Mucosa of stomach (tissue), 1 donor: Measurements from ENCODE around the gene ROBO2.

Experiments
- H3K27me3 ChIP-seq: one replicate; pipeline ENCODE4 v1.7.0; 2013; ENCODE audit warnings: mild to moderate bottlenecking, low read length; ENCODE audit not compliant: control insufficient read depth, insufficient read depth
- H3K36me3 ChIP-seq: one replicate; pipeline ENCODE4 v1.7.0; 2013; ENCODE audit warnings: low read length; ENCODE audit not compliant: control insufficient read depth, insufficient read depth
- H3K4me1 ChIP-seq: one replicate; pipeline ENCODE4 v1.7.0; 2013; ENCODE audit warnings: mild to moderate bottlenecking, low read length; ENCODE audit not compliant: control insufficient read depth, insufficient read depth
- H3K4me3 ChIP-seq: one replicate; pipeline ENCODE4 v1.7.0; 2013; ENCODE audit warnings: low read length
- H3K9ac ChIP-seq: one replicate; pipeline ENCODE4 v1.7.0; 2013; ENCODE audit warnings: mild to moderate bottlenecking, low read length, moderate library complexity
- H3K9me3 ChIP-seq: one replicate; pipeline ENCODE4 v1.7.0; 2013; ENCODE audit warnings: mild to moderate bottlenecking, low read length, moderate library complexity; ENCODE audit not compliant: control insufficient read depth
- donor health status: Pancreatic carcinoma.

ROBO2 gene

DNA sequence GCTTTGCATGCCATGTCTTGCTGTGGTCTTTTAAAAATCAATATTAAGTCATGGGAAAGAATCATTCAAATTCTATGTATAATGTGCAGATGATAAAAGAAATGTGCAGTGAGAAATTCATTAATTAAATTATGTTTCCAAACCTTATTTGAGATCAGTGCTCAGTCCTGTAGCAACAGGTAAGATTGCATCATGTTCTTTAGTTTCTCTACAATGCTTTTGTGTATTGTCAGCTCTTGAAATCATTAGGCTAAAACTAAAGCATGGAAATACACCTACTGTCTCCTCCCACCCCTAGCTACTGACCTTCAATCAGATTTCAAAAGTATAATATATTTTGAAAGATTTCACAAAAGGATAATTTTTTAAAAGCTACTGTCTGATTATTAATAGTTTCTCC lies 612.7 kb downstream of the ROBO2 start:
- H3K27me3 ChIP-seq: no peaks in the 10 kb centered on the region
- H3K4me1 ChIP-seq: no peaks in the 10 kb centered on the region
- H3K4me3 ChIP-seq: no peak overlapping the region
- H3K9ac ChIP-seq: no peak overlapping the region
- no peaks in the 10 kb centered on the region for H3K9me3 ChIP-seq
- H3K36me3 ChIP-seq: no peaks in the 10 kb centered on the region

GRCh38 chr3:77655396-77655795 lies 615.5 kb downstream of the ROBO2 start:
- Histone ChIP-seq H3K9ac (no peak overlapping the region), H3K9me3 (no peaks in the 10 kb centered on the region), H3K27me3 (no peaks in the 10 kb centered on the region), H3K4me3 (no peak overlapping the region), H3K36me3 (no peaks in the 10 kb centered on the region), H3K4me1 (no peaks in the 10 kb centered on the region)

- H3K27me3 ChIP-seq: no peaks in the 10 kb centered on the region
- H3K4me1 ChIP-seq: no peaks in the 10 kb centered on the region
Measured at GRCh38 chr3:77660718-77661117, 620.8 kb downstream of the ROBO2 start.

GRCh38 chr3:77667901-77668300 lies 628.0 kb downstream of the ROBO2 start:
- no peaks in the 10 kb centered on the region for H3K4me1 ChIP-seq
- H3K9ac ChIP-seq: no peak overlapping the region
- no peaks in the 10 kb centered on the region for H3K9me3 ChIP-seq
- no peaks in the 10 kb centered on the region for H3K36me3 ChIP-seq
- no peaks in the 10 kb centered on the region for H3K27me3 ChIP-seq
- no peak overlapping the region for H3K4me3 ChIP-seq

More at GRCh38 chr3:77660718-77661117, 620.8 kb downstream of the ROBO2 start:
- H3K9me3 ChIP-seq: no peaks in the 10 kb centered on the region
- no peaks in the 10 kb centered on the region for H3K36me3 ChIP-seq
- no peak overlapping the region for H3K4me3 ChIP-seq
- no peak overlapping the region for H3K9ac ChIP-seq

DNA sequence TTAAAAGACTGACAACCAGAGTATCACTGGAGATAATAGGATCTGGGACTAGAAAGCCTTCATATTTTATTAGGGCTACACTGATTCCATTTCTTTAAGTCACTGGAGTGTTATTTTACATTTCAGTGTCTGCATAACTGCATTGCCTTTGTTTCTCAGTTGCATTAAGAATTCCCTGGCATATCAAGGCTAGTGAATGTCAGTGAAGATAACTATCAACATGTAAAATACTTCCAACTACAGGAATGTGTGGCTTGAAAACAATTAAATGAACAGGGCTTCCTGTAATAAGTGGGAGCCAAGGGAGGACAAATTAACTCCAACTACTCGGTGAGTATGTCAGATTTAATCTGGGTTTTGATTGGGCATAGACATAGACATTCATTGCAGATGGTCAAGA lies 628.5 kb downstream of the ROBO2 start:
- Histone ChIP-seq H3K4me1 (no peaks in the 10 kb centered on the region), H3K27me3 (no peaks in the 10 kb centered on the region), H3K4me3 (no peak overlapping the region), H3K9ac (no peak overlapping the region), H3K9me3 (no peaks in the 10 kb centered on the region), H3K36me3 (no peaks in the 10 kb centered on the region)

- H3K27me3 ChIP-seq: no peaks in the 10 kb centered on the region
- no peaks in the 10 kb centered on the region for H3K9me3 ChIP-seq
- no peak overlapping the region for H3K4me3 ChIP-seq
- no peak overlapping the region for H3K9ac ChIP-seq
- H3K4me1 ChIP-seq: no peaks in the 10 kb centered on the region
- H3K36me3 ChIP-seq: no peaks in the 10 kb centered on the region
Measured at GRCh38 chr3:77672016-77672415, 632.1 kb downstream of the ROBO2 start.

GRCh38 chr3:77682162-77682561 lies 642.3 kb downstream of the ROBO2 start:
- no peaks in the 10 kb centered on the region for H3K27me3 ChIP-seq
- H3K9ac ChIP-seq: no peak overlapping the region
- peaks cover 5% of the 10 kb centered on the region for H3K9me3 ChIP-seq
- H3K4me1 ChIP-seq: no peaks in the 10 kb centered on the region
- H3K36me3 ChIP-seq: no peaks in the 10 kb centered on the region
- no peak overlapping the region for H3K4me3 ChIP-seq

DNA sequence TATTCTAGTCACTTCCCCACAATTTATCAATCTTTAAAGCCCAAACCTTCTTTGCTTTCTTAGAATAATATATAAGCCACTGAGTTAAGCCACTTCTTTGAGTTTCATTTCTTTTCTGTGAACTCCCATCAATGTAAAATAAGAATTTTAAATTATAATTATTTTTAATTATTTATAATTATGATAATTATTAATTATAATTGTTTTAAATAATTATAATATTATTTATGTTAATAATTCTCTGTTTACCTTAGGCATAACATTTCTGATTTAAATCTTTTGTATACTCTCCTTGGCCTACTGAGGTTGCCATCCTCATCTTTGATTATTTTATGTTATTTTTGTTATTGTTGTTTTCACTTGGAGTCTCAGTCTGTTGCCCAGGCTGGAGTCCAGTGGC lies 644.2 kb downstream of the ROBO2 start:
- no peaks in the 10 kb centered on the region for H3K36me3 ChIP-seq
- no peak overlapping the region for H3K9ac ChIP-seq
- H3K4me3 ChIP-seq: no peak overlapping the region
- peaks cover 5% of the 10 kb centered on the region for H3K9me3 ChIP-seq
- no peaks in the 10 kb centered on the region for H3K4me1 ChIP-seq
- no peaks in the 10 kb centered on the region for H3K27me3 ChIP-seq

GRCh38 chr3:77685713-77686112 lies 645.8 kb downstream of the ROBO2 start:
- Histone ChIP-seq H3K4me1 (no peaks in the 10 kb centered on the region), H3K36me3 (no peaks in the 10 kb centered on the region), H3K4me3 (no peak overlapping the region)

DNA sequence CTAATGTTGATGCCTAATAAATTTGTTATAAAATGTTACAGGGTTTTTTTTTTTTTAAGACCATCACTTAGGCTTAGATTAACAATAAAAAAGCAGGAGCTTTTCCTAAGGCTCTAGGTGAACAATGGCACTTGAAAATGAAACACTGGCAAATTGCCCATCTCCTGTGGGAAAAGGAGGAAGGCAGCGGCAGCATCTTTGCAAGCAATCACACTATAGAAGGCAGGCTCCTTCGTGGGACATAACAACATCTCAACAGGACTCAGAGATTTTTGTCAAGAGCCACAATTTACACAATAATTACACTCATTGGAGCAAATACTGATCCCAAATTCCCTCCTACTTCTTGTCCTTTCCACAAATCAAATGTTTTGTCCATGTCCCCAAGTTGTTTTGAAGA lies 646.7 kb downstream of the ROBO2 start:
- peaks cover 5% of the 10 kb centered on the region for H3K9me3 ChIP-seq
- no peaks in the 10 kb centered on the region for H3K27me3 ChIP-seq
- H3K9ac ChIP-seq: no peak overlapping the region
- no peaks in the 10 kb centered on the region for H3K36me3 ChIP-seq
- H3K4me1 ChIP-seq: no peaks in the 10 kb centered on the region
- H3K4me3 ChIP-seq: no peak overlapping the region

More at GRCh38 chr3:77685713-77686112, 645.8 kb downstream of the ROBO2 start:
- H3K9ac ChIP-seq: no peak overlapping the region
- peaks cover 5% of the 10 kb centered on the region for H3K9me3 ChIP-seq
- H3K27me3 ChIP-seq: no peaks in the 10 kb centered on the region

DNA sequence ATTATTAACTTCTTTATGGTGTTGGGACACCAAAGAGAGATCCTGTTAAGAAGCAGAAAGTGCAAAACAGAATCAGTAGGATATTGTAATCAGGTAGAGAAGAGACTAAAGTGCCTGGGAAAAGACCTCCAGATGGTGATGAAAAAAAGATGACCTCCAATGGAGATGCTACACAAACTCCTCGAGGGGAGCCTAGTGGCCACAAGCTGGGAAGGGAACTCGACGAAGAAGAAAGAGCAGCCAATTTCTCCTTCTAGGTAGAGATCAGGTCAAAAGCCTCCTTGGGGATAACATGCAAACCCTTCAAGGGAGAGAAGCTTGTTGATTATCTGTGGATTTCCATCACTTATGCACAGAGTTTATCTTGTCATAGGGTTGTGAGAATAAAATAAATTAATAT lies 647.6 kb downstream of the ROBO2 start:
- no peaks in the 10 kb centered on the region for H3K27me3 ChIP-seq
- H3K9me3 ChIP-seq: no peaks in the 10 kb centered on the region
- H3K36me3 ChIP-seq: no peaks in the 10 kb centered on the region
- no peak overlapping the region for H3K4me3 ChIP-seq
- H3K9ac ChIP-seq: no peak overlapping the region
- H3K4me1 ChIP-seq: no peaks in the 10 kb centered on the region

- Histone ChIP-seq H3K9me3 (no peaks in the 10 kb centered on the region), H3K4me1 (no peaks in the 10 kb centered on the region)
Measured at GRCh38 chr3:77690284-77690845, 650.5 kb downstream of the ROBO2 start.

DNA sequence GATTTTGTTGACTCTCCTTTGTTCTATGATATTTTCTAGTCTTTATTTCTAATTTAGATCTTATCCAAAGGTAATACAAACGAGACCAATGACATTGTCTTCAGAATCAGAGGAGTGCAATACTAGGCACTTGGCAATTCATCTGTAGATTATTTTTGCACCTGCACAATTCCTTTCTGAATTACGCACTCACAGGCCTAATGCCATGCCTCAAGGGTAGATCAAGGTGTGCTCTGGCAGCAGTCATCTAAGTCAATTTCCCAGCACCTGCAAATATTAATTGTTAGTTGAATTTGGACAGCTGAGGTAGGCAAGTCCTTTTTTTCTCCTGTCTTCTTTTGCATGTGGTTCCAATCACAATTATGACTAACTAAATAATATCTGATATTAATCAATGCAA lies 653.2 kb downstream of the ROBO2 start:
- Histone ChIP-seq H3K27me3 (no peaks in the 10 kb centered on the region), H3K9ac (no peak overlapping the region), H3K4me1 (no peaks in the 10 kb centered on the region), H3K9me3 (no peaks in the 10 kb centered on the region), H3K4me3 (no peak overlapping the region), H3K36me3 (no peaks in the 10 kb centered on the region)

More at GRCh38 chr3:77690284-77690845, 650.5 kb downstream of the ROBO2 start:
- no peak overlapping the region for H3K4me3 ChIP-seq
- no peaks in the 10 kb centered on the region for H3K36me3 ChIP-seq
- H3K9ac ChIP-seq: no peak overlapping the region
- no peaks in the 10 kb centered on the region for H3K27me3 ChIP-seq
